Measurements from ENCODE around the gene TSEN34.

The TSEN34 gene

DNA sequence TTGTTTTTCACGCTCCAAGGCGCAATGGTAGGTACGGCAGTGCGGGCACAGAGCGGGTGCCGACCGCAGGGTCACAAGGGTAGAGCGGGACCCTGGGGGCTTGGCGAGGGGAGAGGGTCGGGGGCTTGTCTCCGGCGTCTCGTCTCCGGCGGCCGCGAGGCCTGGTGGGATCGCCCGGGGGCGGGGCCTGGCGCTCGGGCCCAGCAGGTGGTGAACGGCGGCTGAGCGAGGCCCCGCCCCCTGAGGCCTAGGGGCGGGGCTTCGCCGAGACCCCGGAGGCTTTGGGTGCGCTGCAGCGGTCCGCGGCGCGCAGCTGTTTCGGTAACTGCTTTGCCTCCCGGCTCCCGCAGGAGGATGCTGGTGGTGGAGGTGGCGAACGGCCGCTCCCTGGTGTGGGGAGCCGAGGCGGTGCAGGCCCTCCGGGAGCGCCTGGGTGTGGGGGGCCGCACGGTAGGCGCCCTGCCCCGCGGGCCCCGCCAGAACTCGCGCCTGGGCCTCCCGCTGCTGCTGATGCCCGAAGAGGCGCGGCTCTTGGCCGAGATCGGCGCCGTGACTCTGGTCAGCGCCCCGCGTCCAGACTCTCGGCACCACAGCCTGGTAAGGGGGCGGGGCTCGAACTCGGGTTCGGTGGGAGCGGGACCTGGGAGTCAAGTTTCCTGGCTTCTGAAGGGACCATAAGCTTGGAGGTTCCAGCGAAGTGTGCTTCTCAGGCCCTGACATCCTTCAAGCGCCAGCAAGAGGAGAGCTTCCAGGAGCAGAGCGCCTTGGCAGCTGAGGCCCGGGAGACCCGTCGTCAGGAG, at the start of gene TSEN34:
TSEN34 (plus strand) TSS at position 298 of the 800 bp plus-strand sequence; CDS start at position 355, 57 bp downstream.
- DNase-seq (ENCODE audit: low read depth) = peak; percentile 78

DNA sequence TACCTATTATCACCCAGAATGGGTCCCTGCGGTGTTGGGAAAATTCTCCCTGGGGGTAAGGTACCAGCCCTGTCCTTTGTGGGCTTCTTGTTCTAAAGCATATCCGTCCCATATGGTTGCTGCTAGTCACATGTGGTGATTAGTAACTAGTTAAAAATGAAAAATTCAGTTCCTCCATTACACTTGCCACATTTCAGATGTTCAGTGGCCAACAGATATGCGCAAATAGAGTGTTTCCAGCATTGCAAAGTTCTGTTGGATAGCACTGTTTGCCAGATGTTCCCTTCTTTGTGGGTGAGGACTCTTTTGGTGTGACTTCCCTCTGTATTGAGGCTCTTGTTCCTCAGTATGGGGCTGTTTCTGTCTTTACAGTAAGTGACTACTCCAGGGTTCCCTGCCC, 49.8 kb upstream of the TSEN34 start:
- no peak for DNase-seq (ENCODE audit: low read depth)

DNA sequence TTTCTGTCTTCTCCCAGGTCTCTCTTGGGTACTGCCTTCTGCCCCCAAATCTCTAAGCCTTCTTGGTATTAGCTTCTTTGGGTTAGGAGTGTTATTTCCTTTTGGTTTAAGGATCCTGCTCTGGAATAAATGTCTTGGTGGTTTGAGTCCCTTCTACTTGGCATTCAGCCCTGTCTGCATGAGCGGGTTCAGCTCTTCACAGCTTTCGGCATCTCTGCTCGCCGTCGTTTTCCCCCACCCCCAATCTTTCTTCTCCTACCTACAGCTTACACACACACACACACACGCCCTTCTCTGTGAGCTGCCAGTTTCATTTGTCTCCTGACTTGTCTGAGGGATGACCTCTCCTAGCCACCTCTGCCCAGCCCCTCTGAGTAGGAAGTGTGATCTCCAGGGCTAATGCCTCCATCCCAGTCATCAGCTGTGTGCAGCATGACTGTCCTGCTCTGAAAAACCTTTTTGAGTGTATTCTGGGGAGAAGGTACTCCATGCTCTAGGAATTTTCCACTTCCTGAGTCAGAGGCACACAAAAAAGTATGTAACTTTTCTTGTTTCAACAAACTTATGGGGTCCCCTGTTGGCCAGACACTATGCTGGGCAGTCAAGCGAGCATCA, 48.8 kb upstream of the TSEN34 start:
- no peak for DNase-seq (ENCODE audit: low read depth)

DNA sequence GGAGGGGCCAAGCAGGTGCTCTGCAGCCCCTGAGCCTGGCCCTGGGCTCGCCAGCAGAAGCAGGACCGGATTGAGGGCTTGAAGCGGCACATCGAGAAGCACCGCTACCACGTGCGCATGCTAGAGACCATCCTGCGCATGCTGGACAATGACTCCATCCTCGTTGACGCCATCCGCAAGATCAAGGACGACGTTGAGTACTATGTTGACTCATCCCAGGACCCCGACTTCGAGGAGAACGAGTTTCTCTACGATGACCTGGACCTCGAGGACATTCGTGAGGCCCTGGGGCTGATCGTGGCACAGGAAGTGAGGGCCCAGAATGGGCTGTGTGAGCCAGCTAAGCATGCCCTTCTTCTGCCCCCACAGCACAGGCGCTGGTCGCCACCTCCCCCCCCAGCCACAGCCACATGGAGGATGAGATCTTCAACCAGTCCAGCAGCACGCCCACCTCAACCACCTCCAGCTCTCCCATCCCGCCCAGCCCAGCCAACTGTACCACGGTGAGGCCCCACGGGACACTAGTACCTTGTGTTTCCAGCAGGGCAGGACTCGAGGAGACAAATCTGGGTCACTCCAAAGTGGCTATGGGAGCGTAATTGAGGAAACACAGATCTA, 45.5 kb upstream of the TSEN34 start:
- DNase-seq (ENCODE audit: low read depth) = no peak

DNA sequence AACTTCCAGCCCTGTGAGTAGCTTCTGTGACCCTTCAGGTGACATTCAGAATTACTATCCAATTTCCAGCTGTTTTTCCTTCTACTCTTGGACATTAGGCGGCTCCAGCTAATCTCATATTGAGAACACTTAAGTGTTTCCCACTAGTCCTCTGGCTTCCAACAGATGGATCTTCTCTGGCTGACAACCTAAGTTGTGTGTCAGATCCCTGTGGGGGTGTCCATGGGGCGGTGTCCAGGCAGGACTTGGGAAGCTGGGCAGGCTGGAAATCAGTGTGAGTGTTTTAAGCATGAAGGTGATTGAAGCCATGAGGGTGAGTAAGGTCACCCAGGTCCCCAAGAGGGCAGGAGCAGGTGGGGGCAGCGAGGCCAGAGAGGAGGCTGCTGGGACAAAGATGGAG, 43.4 kb upstream of the TSEN34 start:
- no peak for DNase-seq (ENCODE audit: low read depth)

DNA sequence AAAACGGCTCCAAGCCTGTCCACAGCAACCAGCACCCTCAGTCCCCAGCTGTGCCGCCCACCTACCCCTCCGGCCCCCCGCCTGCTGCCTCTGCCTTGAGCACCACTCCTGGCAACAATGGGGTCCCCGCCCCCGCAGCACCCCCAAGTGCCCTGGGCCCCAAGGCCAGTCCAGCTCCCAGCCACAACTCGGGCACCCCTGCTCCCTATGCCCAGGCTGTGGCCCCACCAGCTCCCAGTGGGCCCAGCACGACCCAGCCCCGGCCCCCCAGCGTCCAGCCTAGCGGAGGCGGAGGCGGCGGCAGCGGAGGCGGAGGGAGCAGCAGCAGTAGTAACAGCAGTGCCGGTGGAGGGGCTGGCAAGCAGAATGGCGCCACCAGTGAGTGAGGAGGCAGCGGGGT, 43.0 kb upstream of the TSEN34 start:
- DNase-seq (ENCODE audit: low read depth) = no peak

DNA sequence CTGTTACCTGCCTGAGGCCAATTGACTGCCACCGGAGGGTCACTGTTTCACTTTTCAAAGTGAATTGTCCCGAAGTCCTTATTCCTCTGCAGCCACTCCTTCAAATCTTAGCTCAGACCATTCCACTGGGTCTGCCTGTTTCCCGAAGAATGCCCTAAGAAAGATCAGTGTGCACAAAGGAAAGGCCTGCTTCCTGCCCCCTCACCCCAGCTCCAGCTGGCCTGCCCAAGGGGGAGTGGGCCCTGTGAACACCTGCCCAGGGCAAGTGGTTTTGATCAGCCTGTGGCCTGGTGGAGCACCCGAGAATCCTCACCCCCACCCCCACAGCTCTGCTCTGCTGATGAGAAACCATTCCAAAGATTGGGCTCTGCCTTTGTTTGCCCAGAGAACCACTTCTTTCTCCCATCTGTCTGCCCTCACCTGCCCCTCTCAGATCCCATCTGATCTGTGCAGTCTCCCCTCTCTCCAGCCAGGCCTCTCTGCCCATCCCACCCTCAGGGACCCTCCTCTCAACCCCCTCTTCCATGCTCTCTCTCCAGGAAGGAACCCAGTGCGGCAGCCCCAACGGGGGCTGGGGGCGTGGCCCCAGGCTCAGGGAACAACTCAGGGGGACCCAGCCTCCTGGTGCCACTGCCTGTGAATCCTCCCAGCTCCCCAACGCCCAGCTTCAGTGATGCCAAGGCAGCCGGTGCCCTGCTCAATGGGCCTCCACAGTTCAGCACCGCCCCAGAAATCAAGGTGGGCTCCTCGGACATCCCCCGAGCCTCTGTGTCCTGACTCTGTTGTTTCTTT, 41.9 kb upstream of the TSEN34 start:
- DNase-seq (ENCODE audit: low read depth) = no peak

DNA sequence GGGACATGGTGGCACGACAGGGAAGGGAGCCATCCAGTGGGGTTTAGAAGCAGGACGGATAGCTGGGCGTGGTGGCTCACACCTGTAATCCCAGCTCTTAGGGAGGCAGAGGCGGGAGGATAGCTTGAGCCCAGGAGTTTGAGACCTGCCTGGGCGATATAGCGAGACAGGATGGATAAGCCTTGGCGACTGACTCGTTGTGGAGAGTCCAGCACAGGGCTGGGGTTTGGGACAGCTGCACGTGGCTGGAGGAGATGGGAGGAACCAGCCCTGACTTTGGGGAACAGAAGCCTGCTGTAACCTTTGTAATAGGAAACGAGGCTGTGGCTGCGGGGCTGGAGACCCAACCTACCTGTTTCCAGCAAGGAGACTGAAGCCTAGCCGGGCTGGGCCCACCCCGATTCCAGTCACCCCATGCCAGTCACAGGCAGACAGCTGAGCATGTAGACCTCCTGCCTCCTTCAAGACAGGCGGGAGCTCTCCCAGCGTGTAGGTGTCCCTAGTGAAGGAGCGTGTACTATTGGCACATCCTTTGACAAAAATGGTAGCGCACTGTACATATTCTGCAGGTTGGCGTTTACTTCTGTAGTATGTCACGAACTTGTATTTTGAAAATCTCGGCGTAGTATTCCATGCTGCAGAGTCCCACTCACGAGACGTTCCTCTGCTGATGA, 39.6 kb upstream of the TSEN34 start:
- no peak for DNase-seq (ENCODE audit: low read depth)

DNA sequence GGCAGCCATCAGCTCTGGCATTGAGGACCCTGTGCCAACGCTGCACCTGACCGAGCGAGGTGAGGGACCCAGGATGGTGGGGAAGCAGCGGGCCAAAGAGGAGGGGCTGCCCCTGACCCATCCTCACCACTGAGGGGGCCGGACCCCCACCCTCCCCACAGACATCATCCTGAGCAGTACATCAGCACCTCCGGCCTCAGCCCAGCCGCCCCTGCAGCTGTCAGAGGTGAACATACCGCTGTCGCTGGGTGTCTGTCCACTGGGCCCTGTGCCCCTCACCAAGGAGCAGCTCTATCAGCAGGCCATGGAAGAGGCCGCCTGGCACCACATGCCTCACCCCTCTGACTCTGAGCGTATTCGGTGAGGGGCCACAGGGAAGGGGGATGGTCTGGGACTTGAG, 38.8 kb upstream of the TSEN34 start:
- no peak for DNase-seq (ENCODE audit: low read depth)

DNA sequence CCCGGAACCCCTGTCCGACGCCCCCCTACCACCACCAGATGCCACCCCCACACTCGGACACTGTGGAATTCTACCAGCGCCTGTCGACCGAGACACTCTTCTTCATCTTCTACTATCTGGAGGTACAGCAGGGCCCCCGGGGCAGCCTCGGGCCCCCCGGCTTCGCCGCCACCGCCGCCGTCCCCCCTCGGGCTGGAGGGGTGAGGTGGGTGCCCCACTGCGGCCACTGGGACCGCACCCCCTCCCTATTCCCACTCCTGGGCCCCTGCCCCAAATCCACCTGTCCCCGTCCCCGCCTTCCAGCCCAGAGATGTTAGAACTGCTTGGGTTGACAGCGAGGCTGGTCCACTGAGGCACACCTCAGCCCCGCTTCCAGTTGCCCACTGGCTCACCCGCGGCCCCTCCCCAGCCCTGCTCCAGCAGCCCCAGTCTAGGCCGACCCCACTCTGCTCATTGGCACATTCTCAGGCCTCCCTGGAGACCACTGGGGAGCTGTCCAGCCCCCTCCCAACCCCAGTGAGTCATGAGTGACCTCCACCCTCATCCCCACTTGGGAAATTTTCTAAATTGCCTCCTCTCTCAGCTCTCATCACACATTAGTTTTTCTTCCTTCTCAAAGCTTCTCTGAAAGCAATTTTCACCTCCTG, 38.1 kb upstream of the TSEN34 start:
- no peak for DNase-seq (ENCODE audit: low read depth)

DNA sequence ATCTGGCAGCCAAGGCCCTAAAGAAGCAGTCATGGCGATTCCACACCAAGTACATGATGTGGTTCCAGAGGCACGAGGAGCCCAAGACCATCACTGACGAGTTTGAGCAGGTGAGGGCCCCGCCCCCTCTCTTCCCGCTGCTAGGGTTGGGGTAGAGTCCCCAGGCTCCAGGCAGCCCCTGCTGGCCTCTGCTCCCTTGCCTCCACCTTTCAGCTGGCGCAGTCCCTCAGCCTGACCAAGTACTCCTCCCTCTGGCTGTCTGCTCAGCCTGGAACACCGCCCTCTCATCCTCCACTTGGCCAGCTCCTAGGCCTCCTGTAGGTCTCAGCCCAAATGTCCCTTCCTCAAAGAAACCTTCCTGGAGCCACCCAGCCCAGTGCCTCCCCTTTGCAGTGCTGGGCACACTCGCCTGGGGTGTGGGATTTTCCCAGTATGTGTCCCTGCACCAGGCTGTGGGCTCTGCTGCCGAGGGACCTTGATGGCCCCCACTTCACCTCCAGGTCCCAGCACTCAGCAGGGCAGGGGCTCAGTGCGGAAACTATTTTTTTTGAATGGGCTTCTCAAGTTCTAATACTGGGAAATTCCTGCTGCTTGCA, 37.3 kb upstream of the TSEN34 start:
- no peak for DNase-seq (ENCODE audit: low read depth)

DNA sequence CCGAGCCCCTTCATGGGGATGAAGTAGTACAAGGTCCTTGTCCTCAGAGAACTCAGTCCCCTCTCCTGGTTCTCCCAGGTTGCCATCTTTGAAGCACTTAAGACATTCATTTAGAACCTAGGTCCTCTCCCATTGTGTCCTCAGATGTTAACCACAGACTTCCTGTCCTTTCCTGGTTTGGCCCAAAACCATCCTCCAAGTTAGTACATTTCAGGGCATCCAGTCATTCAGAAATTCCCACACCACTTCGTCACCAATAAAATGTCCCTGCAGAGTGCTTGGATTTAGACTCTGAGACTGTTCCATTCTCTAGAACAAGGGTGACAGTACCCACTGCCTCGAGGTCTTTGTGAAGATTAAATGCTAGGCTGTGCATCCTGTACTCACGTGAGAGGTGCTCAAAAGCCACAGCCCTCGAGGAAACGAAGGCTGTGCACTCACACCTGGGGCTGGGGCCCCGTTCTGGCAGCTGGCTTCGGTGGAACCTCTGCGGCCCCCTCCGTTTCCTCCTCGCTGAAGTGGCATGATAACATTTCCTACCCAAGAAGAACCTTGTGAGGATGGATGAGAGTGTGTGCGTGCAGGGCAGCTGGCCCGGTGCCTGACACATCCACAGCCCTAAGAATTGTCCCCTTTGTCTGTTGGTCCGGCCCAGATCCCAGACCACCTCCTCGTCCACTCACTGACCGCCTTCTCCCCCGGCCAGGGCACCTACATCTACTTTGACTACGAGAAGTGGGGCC, 36.3 kb upstream of the TSEN34 start:
- DNase-seq (ENCODE audit: low read depth) = peak; percentile 72

DNA sequence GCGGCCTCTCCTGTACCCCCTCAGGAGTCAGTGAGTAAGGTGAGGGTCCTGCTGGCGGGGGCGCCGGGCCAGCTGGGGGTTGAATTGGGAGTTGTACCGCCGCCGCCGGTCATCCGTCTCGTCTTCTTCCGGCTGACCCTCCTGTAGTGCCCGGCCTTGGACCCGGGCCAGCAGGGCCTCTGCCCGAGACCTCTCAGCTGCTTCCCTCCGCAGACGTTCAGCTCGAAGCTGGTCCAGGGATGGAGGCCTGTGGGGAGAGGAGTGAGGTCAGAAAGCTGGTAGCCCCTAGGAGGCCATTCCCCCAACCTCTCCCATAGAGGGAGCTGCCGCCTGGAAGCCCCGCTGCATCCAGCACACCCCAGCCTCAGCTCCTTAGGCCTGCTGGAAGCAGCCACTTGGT, 35.4 kb upstream of the TSEN34 start:
- no peak for DNase-seq (ENCODE audit: low read depth)

DNA sequence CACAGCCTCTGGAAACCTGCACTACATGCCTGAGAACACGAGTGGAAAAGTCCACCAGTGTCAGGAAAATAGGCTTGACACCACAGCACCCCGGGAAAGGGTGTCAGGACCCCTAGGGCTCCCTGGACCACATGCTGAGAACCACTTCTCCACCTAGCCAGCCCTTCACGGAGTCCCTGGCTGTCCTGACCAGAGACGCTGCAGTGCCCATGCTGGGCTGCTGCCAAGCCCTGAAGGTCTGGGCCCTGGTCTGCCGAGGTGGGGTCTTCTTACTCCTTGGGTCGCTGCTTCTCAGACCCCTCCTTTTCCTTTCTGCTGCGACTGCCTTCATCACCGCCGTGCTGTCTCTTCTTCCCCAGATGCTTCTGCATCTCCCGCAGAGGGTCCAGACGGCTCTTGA, 34.6 kb upstream of the TSEN34 start:
- DNase-seq (ENCODE audit: low read depth) = no peak

DNA sequence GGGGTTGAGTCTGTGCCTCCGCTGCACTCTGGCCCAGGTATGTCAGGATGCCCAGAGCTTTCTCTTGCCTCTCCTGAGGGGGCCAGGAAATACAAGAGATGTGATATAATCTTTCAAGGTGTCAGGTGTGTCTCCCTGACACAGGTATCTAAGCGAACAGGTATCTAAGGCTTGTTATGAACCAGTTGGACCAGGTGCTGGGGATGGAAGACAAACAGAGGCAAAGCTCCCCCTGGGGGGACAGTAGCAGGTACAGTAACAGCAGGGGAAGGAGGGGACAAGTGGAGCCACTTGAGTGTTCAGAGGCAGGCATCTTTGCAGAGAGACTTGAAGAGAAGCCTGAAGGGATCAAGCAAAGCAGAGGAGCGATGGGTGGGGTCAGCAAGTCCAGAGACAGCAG, 34.2 kb upstream of the TSEN34 start:
- DNase-seq (ENCODE audit: low read depth) = no peak

DNA sequence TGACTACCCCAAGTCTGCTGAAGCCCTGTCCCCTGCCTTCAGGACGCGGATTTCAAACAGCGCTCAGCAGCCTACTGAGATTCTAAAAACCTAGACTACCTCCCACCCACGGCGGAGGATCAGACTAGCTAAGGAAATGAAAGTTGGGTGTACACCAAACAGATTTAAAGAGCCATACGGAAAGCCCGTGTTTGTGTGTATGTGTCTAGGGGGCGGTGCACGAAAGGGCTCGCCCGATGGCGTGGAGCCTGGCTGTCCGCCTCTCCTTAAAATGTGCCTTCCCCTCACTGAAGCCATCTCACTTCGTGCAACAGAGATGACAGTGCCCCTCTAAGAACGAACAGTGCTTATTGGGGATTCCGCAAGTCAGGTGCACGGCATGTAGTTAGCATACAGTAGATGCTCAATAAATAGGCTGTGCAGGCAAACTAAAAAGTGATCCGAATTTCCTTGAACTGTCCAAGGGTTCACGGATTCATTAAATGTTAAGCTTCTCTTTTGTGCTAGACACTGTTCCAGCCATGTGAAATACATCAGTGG, 32.2 kb upstream of the TSEN34 start:
- peak; percentile 36 for DNase-seq (ENCODE audit: low read depth)

DNA sequence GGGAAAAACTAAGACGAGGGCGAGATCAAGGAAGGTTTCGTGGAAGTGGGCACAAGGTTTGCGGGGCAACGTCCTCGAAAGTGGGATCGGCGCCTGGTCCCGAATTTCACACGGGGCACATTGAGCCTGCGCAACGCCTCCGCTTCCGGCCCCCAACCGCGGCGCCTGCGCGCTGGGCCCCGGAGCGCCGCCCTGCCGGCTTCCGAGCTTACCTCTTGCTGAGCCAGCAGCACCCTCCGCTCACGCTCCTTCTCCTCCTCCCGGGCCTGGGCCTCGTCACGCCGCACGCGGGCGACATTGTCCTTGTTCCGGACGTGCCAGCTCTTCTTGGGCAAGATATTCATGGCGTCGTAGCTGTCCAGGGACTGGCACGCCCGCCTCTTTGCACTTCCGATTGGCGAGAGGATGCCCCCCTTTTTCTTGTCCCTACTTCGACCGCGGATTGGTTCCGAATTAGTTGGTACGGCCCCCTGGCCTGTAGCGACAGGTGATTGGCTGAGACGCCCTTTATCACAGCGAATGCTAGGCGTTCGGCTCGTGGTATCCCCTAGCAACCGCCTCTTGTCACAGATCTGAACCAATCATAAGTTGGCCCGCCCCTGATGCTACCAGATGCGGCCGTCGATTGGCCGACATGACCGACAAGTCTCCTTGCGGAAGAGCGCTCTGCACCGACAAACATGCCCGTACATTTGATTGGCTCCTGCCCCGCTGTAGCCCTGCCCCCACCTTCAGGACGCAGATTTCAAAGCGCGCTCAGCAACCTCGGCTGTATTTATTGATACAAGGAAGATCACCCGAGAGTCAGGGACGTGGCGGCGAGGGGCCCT, 31.5 kb upstream of the TSEN34 start, which contains the start of gene LENG1:
LENG1 (minus strand) TSS at position 370 of the 830 bp plus-strand sequence; CDS start at position 344, 26 bp downstream.
- DNase-seq (ENCODE audit: low read depth) = peak; percentile 100

DNA sequence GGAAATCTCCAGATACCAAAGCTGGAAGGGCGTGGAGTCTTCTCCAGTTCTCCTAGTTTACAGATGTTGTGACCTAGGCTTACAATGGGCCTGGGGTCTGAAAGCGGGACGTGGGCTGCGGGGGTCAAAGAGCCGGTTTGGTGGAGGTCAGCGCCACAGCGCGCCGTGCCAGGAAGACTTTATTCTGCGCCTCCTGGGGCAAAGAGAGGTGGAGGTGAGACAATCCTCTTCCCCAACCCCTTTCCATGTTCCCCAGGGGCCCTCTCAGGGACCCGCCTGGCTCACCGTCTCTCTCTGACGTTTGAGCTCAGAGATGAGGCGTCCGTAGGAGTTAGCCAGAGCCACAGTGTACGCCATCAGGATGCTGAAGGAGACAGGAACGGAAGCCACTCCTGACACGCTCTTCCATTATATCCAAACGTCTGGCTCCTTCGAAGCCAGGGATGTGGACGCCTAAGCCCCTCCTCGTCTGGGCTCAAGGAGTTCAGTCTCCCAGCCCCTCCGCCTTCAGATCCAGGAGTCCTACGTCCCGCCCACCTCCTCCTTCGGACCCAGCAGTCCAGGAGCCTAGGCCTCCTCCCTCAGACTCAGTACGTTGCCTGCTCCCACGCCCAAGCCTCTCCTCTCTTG, 30.8 kb upstream of the TSEN34 start:
- DNase-seq (ENCODE audit: low read depth) = peak; percentile 53
